Right atrium auricular region (tissue), 2 donors: Measurements from ENCODE around the gene MYO16. TPM values are rescaled to one million over a fixed set of nuclear protein-coding genes. Genes with fewer than 3 reads are reported as not detected.

Source experiments
- DNase-seq: peaks from one replicate; pipeline ENCODE4 v3.0.0-alpha.2; 2019; ENCODE audit warnings: low spot score
- H3K27ac ChIP-seq, 2 donors: fragments of 200-600 bp; sonication (generic); 1 replicate in 1 of 2; 2 replicates in 1 of 2; pipeline ENCODE4 v1.5.1; 2016 to 2019
- H3K27me3 ChIP-seq, 2 donors: fragments of 200-600 bp; sonication (generic); one replicate each; pipeline versions ENCODE4 v1.5.1 to v1.6.0; 2017 to 2019
- H3K36me3 ChIP-seq: fragments of 200-600 bp; sonication (generic); one replicate; pipeline ENCODE4 v1.5.1; 2016
- H3K4me1 ChIP-seq, 2 donors: fragments of 200-600 bp; sonication (generic); one replicate each; pipeline versions ENCODE4 v1.5.1 to v1.6.0; 2017 to 2019
- H3K4me3 ChIP-seq, 2 donors: fragments of 200-600 bp; sonication (generic); 1 replicate in 1 of 2; 2 replicates in 1 of 2; pipeline ENCODE4 v1.5.1; 2017 to 2019; ENCODE audit warnings: mild to moderate bottlenecking in 1 of 2, moderate library complexity in 1 of 2
- H3K9me3 ChIP-seq, 2 donors: fragments of 200-600 bp; sonication (generic); one replicate each; pipeline ENCODE4 v1.5.1; 2019
- total RNA-seq, 2 donors: library from RNA; depleted of rRNA; stranded (reverse); fragments of >200 nt; gene quantifications; one replicate each; pipeline ENCODE4 v1.1.0, GENCODE V29; 2016
- TF ChIP-seq, protein P1 (sequence below), 2 donors: fragments of 200-600 bp; sonication (generic); IDR thresholded peaks; one replicate each; pipeline ENCODE4 v1.5.1; 2019; ENCODE audit warnings: antibody characterized with exemption in 2 of 2

MYO16 gene
- total RNA-seq = 1 to 10 TPM; 1.1 to 1.8 TPM

DNA sequence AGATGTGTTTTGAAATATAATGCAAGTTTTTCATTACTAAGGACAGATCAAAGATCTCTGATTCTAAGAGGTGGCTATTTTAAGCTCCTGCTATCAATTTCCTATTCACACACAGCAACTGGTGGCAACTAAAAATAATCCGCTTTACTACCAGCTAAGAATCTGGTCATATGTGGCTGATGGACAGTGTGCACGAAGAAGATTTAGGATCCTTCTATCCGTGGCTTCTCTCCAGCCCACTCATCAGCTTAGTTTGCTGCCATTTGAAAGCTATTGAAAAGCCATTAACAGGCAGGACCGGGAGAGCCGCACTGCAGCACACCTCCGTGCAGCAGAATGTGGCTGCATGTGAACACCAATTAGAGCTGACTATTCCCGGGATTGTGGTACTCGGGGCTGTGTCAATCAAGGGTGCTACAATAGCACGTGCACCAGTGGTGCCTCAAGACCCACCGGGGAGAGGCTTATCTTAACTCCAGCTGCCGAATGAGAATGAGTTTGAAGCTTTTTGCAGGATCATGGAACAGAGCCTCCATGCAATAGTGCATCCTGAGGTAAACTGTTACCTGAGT, at the start of gene MYO16:
Gene MYO16 (plus strand): TSS at position 431 of the 572 bp plus-strand sequence. CDS start 234 bp downstream, outside the sequence.
- no peak for DNase-seq
- H3K4me1 ChIP-seq = no peaks in the 10 kb centered on the region
- no peak within 1 kb of the TSS for H3K27ac ChIP-seq
- no peaks in the 10 kb centered on the region for H3K9me3 ChIP-seq
- TF ChIP-seq, protein P1, sequence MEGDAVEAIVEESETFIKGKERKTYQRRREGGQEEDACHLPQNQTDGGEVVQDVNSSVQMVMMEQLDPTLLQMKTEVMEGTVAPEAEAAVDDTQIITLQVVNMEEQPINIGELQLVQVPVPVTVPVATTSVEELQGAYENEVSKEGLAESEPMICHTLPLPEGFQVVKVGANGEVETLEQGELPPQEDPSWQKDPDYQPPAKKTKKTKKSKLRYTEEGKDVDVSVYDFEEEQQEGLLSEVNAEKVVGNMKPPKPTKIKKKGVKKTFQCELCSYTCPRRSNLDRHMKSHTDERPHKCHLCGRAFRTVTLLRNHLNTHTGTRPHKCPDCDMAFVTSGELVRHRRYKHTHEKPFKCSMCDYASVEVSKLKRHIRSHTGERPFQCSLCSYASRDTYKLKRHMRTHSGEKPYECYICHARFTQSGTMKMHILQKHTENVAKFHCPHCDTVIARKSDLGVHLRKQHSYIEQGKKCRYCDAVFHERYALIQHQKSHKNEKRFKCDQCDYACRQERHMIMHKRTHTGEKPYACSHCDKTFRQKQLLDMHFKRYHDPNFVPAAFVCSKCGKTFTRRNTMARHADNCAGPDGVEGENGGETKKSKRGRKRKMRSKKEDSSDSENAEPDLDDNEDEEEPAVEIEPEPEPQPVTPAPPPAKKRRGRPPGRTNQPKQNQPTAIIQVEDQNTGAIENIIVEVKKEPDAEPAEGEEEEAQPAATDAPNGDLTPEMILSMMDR (IDR thresholded peaks at IDR 0.05) = no peak
- no peaks in the 10 kb centered on the region for H3K27me3 ChIP-seq
- no peaks in the 10 kb centered on the region for H3K36me3 ChIP-seq
- peak within 1 kb of the TSS in 1 of 2 donors; percentile 5 for H3K4me3 ChIP-seq

DNA sequence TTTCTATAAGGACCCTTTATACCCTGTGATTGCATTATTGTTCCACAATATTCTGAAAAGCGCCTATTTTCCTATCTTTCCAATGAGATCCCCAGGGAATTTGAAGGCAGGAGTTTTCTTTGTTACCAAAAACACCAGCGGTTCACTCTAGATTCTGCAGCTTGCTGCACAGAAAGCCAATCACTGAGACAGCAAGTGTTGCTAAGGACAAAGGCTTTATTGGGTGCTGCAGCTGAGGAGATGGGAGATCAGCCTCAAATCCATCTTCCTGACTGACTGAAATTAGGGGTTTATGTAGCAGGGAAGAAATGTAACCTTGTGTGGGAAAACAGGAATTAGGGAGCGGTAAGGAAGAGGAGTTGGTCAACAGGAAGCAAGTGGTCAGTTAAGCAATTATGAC, 42.6 kb upstream of the MYO16 start:
- TF ChIP-seq, protein P1 (IDR thresholded peaks at IDR 0.05) = no peak
- Histone ChIP-seq H3K4me3 (no peak overlapping the region), H3K27ac (no peak overlapping the region), H3K27me3 (no peaks in the 10 kb centered on the region), H3K9me3 (no peaks in the 10 kb centered on the region), H3K4me1 (no peaks in the 10 kb centered on the region), H3K36me3 (no peaks in the 10 kb centered on the region)
- no peak for DNase-seq

DNA sequence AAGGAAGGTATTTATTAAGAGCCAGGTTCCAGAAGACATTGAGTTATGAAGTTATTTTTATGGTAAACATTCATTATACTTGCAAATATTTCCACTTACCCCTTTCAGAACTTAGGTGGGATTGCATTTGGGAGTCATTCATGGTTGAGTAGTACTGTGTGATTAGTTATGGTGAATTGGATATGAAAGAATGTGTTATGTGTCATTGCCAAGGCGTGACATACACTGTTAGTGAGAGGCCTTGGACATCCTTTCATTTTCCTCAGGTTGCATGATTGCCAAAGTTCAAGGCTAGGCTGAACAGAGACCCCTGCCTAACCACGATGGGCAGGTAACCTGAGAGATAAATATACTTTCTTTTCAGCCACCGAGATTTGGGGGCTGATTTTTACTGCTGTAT, 40.9 kb upstream of the MYO16 start:
- H3K27me3 ChIP-seq = no peaks in the 10 kb centered on the region
- no peaks in the 10 kb centered on the region for H3K9me3 ChIP-seq
- TF ChIP-seq, protein P1 (IDR thresholded peaks at IDR 0.05) = no peak
- no peaks in the 10 kb centered on the region for H3K36me3 ChIP-seq
- H3K27ac ChIP-seq = no peak overlapping the region
- DNase-seq = no peak
- no peaks in the 10 kb centered on the region for H3K4me1 ChIP-seq
- H3K4me3 ChIP-seq = no peak overlapping the region

DNA sequence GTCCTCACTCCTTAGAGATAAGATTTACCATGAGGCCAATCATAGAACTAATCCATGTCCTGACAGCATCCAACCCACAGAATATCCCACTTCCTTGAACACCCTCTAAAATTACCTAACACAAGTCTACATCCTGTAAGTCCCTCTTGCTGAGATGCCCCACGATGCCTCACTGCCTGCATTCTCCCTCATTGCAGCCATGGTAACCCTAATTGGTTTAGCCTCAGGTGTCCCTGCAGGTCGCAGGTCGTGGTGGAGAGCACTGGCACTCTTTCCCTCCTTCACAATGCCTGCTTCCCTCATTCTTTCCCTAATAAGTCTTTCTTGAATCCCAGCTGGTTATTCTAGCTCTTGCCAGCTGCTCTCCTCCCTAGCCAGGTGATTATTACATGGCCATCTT, 35.3 kb upstream of the MYO16 start:
- Histone ChIP-seq H3K27me3 (no peaks in the 10 kb centered on the region), H3K4me1 (no peaks in the 10 kb centered on the region), H3K36me3 (no peaks in the 10 kb centered on the region), H3K9me3 (no peaks in the 10 kb centered on the region), H3K4me3 (no peak overlapping the region), H3K27ac (no peak overlapping the region)
- TF ChIP-seq, protein P1 (IDR thresholded peaks at IDR 0.05) = no peak
- no peak for DNase-seq

DNA sequence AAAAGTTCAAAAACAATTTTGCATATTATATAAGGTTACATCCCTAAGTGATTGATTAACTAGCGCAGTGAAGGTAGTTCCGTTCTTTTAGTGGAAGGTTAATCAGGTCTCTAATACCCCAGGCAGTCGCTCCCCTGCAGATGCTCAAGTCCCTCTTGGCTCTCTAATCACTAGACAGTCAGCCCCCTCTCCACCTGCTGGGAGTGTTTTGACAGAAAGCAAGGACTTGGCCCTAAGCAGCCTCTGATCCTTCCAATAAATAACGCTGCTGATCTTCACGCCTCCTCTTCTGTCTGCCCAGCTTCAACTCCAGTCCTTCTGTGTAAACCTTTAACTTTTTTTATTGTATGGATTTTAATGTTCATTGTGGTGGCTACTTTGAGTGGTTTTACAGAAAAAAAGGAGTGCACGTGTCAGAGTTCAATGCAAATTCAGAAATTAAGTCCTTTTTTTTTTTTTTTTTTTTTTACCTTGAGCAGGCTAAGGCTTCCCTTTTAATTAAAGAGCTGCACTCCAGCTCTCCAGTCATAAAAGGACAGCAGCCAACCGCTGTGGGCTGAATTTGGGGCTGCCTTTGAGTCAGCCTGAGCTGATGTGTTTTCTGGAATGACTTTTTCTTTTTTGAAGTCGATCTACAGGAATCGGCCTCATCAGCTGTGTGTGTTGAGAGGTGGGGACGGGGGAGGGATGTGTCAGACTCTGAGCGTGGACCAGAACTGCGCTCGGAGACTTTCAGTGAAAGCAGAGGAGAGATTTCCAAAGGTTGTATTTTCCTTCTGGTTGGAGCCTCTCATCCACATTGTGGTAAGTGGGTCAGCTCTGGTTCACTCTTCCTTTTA, 33.8 kb upstream of the MYO16 start:
- H3K4me3 ChIP-seq = no peak overlapping the region
- TF ChIP-seq, protein P1 (IDR thresholded peaks at IDR 0.05) = no peak

More for the DNA sequence above, 33.8 kb upstream of the MYO16 start:
- no peaks in the 10 kb centered on the region for H3K9me3 ChIP-seq
- no peaks in the 10 kb centered on the region for H3K27me3 ChIP-seq
- H3K36me3 ChIP-seq = no peaks in the 10 kb centered on the region
- H3K4me1 ChIP-seq = no peaks in the 10 kb centered on the region
- DNase-seq = no peak
- H3K27ac ChIP-seq = no peak overlapping the region
